Vein endothelial cell (primary cell): ENCODE measurements around the gene YWHAE. TPM values are rescaled to one million over a fixed set of nuclear protein-coding genes. Genes with fewer than 3 reads are reported as not detected.

Source experiments
- small RNA-seq: library from RNA; depleted of rRNA; stranded (forward); fragments of <200 nt; gene quantifications from one replicate; pipeline ENCODE3, GENCODE V24; 2012
- total RNA-seq: library from RNA; depleted of rRNA; stranded (reverse); fragments of >200 nt; gene quantifications from 2 replicates; pipeline ENCODE4 v1.2.3, GENCODE V29; 2012

YWHAE gene
- 695 and 809 TPM in 2 replicates for total RNA-seq

GRCh38 chr17:1399679-1400512 lies at the start of gene YWHAE:
YWHAE (minus strand) TSS chr17:1400222; CDS start chr17:1400110, 112 bp downstream.

Small RNA genes lying within 50 kb of the gene (small RNA-seq; reads per million reads assigned to genes)
- gene AC032044.2 = not detected

Other genes with a start within 250 kb of the YWHAE start
- 67.1 and 101 TPM in 2 replicates for gene ABR, start 220.2 kb downstream of the YWHAE start, total RNA-seq
- not detected in 2 replicates for gene BHLHA9, start 129.8 kb downstream of the YWHAE start, total RNA-seq
- not detected in 2 replicates for gene TRARG1, start 120.6 kb downstream of the YWHAE start, total RNA-seq
- 115 and 140 TPM in 2 replicates for gene CRK, start 56.0 kb upstream of the YWHAE start, total RNA-seq
- 196 and 241 TPM in 2 replicates for gene MYO1C, start 92.5 kb upstream of the YWHAE start, total RNA-seq
- 42.9 and 65.7 TPM in 2 replicates for gene INPP5K, start 116.4 kb upstream of the YWHAE start, total RNA-seq
- 31.7 and 46.1 TPM in 2 replicates for gene PITPNA, start 162.6 kb upstream of the YWHAE start, total RNA-seq
- gene SLC43A2, start 228.6 kb upstream of the YWHAE start, total RNA-seq = 24.8 and 39.5 TPM in 2 replicates
- gene SCARF1, start 245.5 kb upstream of the YWHAE start, total RNA-seq = 141 and 152 TPM in 2 replicates
- 8.3 and 10.1 TPM in 2 replicates for gene RILP, start 249.6 kb upstream of the YWHAE start, total RNA-seq